HL-60 (cell line): ENCODE measurements around the gene PCDH15.

Source experiments
- DNase-seq, 2 experiments: peaks; one replicate each; pipeline ENCODE4 v3.0.0-alpha.2; 2010 to 2020; ENCODE audit warnings: low read depth in 1 of 2, low spot score in 1 of 2
- H3K27ac ChIP-seq: fragments of 250-450 bp; sonication (Bioruptor Pico); replicated peaks from 2 replicates; pipeline ENCODE4 v1.5.1; 2020; ENCODE audit warnings: mild to moderate bottlenecking, moderate library complexity
- H3K27me3 ChIP-seq: fragments of 250-450 bp; sonication (Bioruptor Pico); 2 replicates; pipeline ENCODE4 v1.5.1; 2021; ENCODE audit warnings: mild to moderate bottlenecking, moderate library complexity; ENCODE audit not compliant: insufficient read depth, poor library complexity, severe bottlenecking
- H3K4me3 ChIP-seq: replicated peaks from 2 replicates; pipeline ENCODE4 v1.5.1; 2011; ENCODE audit warnings: mild to moderate bottlenecking, control low read depth, low read length; ENCODE audit not compliant: insufficient read depth
- CTCF ChIP-seq: IDR thresholded peaks from one replicate; pipeline ENCODE4 v1.5.1; 2011; ENCODE audit warnings: low read length, control low read depth, inconsistent platforms; ENCODE audit not compliant: insufficient read depth
- GABPA ChIP-seq: IDR thresholded peaks from 2 replicates; pipeline ENCODE4 v1.6.1; 2012; ENCODE audit warnings: low read depth
- POLR2AphosphoS5 ChIP-seq: IDR thresholded peaks from 2 replicates; pipeline ENCODE4 v1.6.1; 2012; ENCODE audit warnings: low read depth
- REST ChIP-seq: IDR thresholded peaks from 2 replicates; pipeline ENCODE4 v1.6.1; 2012; ENCODE audit warnings: low read depth; ENCODE audit not compliant: insufficient replicate concordance
- SPI1 ChIP-seq: IDR thresholded peaks from 2 replicates; pipeline ENCODE4 v1.6.1; 2012; ENCODE audit warnings: low read depth, mild to moderate bottlenecking, borderline replicate concordance

Gene PCDH15

GRCh38 chr10:54434782-54435181, 366.2 kb downstream of the PCDH15 start:
- Histone ChIP-seq H3K4me3 (no peak overlapping the region), H3K27me3 (no peaks in the 10 kb centered on the region), H3K27ac (no peak overlapping the region)
- no peak for DNase-seq
- TF ChIP-seq CTCF (no peak), SPI1 (no peak), REST (no peak), POLR2AphosphoS5 (no peak), GABPA (no peak)

- H3K4me3 ChIP-seq, result no peak overlapping the region
- no peaks in the 10 kb centered on the region for H3K27me3 ChIP-seq
- DNase-seq, result no peak
- TF ChIP-seq GABPA (no peak), CTCF (no peak), REST (no peak), POLR2AphosphoS5 (no peak), SPI1 (no peak)
- no peak overlapping the region for H3K27ac ChIP-seq
Observed at GRCh38 chr10:54415483-54415882, 385.5 kb downstream of the PCDH15 start.

GRCh38 chr10:54402576-54402975, 398.5 kb downstream of the PCDH15 start:
- TF ChIP-seq SPI1 (no peak), CTCF (no peak), GABPA (no peak), REST (no peak), POLR2AphosphoS5 (no peak)
- Histone ChIP-seq H3K27ac (no peak overlapping the region), H3K4me3 (no peak overlapping the region), H3K27me3 (no peaks in the 10 kb centered on the region)
- DNase-seq, result no peak
